ENCODE results near the gene KATNB1.
"Not testable (repeated sequence)": the region's sequence is repeated elsewhere in the genome, so short reads cannot be mapped to it uniquely, and the experiment has no call there.

KATNB1 gene

DNA sequence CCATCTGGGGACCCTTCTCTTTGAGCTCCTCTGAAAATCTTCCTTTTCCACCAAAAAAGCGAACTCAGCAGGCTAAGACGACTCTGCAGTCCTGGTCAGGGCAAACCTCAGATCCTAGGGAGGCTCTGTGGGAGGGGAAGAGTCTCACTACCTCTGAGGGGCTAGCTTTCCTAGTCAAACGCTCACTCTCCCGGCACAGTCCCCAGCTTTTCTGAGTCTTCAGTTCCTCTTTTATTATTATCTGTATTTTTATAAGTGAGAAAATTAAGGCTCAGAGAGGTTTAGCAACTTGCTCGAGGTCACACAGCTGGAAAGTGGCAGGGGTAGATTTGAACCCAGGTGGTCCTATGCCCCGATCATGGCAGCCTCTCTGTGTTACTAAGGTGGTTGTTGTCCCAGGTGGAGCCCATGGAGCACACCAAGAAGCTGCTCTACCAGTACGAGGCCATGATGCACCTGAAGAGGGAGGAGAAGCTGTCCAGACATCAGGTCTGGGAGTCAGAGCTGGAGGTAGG is 9.1 kb upstream of the KATNB1 start:
- DNase-seq (ENCODE audit: low spot score), result no peak

DNA sequence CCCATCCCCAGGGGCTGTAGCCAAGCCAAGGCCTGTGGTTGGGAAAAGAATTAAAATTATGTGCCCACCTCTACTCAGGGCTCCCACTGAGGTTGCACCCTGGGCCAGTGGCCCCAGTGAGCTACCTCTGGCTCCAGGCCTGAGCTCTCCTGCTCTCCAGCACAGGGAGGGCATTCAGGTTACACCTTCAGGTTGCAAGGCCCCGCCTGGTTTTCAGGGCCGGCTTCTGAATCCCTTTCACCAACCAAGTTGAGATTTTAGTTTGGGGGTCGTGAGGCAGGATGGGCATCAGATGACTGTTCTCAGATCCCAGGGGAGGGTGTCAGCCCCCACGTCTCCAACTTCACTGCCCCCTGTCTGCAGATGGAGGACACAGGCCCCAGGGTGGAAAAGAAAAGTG is 8.0 kb upstream of the KATNB1 start:
- DNase-seq (ENCODE audit: low spot score), result no peak

- no peak for DNase-seq (ENCODE audit: low spot score)
Measured at GRCh38 chr16:57728336-57729181, 7.0 kb upstream of the KATNB1 start.

GRCh38 chr16:57729182-57729484 is 6.4 kb upstream of the KATNB1 start:
- DNase-seq (ENCODE audit: low spot score), result no peak

GRCh38 chr16:57729852-57730251 is 5.7 kb upstream of the KATNB1 start:
- not testable (repeated sequence) for DNase-seq (ENCODE audit: low spot score)

DNA sequence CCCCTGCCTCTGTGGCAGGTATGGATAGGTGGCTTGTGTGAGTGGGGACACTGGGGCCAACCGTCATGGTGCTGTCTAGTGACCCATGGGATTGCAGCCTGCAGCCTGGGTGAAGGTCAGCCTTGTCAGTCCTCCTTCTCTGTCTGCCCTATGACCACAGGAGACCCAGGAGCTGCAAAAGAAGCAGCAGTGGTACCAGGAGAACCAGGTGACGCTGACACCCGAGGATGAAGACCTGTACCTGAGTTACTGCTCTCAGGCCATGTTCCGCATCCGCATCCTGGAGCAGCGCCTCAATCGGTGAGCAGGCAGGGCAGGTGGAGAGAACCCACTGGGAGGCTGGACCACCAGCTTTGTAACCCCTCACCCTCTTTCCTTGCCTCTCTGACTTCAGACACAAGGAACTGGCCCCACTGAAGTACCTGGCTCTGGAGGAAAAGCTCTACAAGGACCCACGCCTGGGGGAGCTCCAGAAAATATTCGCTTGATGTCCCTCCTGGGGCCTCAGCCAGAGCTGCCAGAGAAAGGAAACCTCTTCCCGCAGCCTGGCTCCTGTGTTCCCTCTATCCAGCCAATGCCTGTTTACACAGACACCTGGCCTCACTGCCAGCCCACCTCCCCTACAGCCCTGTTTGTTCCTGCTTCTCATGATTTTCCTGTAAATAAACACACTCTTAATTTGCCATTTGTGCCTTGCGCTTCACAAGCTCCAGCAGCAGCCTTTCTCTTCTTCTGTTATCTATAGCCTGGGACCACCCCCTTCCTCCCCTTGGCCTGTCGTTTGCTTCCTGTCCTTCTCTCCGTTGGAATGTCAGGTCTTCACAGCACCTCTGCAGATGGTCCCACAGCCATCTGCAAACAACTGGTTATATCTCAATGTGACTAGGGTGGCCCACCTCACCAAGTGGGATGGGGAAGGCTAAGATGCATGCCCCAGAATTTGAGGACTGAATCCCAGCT is 4.5 kb upstream of the KATNB1 start:
- no peak for DNase-seq (ENCODE audit: low spot score)

DNA sequence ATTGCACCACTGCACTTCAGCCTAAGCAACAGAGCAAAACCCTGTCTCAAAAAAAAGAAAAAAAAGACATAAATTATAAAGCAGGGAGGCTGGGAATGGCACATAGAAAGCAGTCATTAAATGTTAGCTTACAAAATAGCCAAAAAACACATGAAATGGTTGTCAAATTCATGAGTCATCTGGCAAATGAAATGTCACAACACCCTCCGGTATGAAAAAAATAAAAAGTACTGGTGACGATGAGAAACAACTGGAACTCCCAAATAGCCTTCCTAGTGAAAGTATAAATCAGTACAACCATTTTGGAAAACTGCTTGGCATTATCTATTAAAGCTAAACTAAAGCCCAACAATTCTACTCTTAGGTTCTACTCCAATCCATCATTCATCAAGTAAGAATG is 3.5 kb upstream of the KATNB1 start:
- no peak for DNase-seq (ENCODE audit: low spot score)

GRCh38 chr16:57732714-57733113 is 2.9 kb upstream of the KATNB1 start:
- no peak for DNase-seq (ENCODE audit: low spot score)

GRCh38 chr16:57734308-57734924 is 1.2 kb upstream of the KATNB1 start:
- no peak for DNase-seq (ENCODE audit: low spot score)

GRCh38 chr16:57734925-57735754 is 430 bp upstream of the KATNB1 start:
- peak; percentile 98 for DNase-seq (ENCODE audit: low spot score)

DNA sequence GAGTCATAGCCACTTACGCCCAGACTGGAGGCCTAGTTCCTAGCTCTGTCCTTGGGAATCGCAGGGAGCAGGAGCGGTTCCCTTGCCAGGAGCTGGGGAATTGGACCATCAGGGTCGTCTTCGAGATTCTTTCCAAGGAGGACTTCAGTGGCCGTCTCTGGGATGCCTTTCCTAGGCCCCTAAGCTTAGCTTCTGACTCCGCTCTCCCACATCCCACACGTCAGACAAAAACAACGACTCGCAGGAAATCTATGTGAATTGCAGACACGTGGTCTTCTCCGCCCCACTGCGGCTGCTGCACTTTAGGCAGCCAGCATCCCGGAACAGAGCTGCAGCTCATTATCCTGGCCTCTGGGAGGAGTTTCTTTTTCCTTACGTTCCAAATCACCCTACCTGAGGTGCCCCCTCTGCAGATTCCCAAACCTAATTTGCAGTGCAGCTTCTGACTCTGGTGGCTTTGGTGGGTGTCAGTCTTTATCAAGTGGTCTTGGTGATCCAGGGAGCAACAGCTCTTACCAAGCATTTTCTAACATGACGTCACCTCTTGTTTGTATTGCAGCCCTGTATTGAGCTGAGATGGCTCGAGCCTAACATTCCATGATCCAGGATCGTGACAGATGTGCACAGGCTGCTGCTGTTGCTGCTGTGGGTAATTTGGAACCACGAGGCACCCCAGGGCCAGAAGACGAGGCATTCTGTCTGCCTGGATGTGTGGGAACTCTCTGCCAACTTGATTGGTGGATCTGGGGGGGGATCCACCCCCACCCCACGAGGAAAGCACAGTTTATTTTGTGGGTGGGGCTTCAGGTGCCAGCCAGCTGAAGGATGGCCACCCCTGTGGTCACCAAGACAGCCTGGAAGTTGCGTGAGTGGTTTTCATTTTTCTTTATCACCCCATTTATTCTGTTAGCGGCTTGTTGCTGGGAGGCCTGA is 1.1 kb downstream of the KATNB1 start:
- DNase-seq (ENCODE audit: low spot score), result peak; percentile 73

DNA sequence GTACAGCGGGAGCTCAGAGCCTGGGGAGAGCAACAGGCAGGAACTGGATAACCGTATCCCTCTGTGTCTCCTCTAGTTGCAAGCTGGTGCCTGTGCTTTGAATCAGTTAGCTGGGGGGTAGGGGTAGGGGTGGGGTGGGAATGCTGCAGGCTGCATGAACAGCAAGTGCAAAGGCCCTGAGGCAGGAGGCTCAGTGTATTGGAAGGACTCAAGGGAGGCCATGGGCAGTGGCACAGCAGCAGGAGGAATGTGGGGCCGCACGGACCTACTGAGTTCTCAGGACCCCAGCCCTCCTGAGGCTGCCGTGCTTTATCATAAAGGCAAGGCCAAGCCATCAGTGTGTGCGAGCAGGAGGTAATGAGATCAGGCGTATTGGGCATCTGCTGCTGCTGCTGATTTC is 3.3 kb downstream of the KATNB1 start:
- no peak for DNase-seq (ENCODE audit: low spot score)

DNA sequence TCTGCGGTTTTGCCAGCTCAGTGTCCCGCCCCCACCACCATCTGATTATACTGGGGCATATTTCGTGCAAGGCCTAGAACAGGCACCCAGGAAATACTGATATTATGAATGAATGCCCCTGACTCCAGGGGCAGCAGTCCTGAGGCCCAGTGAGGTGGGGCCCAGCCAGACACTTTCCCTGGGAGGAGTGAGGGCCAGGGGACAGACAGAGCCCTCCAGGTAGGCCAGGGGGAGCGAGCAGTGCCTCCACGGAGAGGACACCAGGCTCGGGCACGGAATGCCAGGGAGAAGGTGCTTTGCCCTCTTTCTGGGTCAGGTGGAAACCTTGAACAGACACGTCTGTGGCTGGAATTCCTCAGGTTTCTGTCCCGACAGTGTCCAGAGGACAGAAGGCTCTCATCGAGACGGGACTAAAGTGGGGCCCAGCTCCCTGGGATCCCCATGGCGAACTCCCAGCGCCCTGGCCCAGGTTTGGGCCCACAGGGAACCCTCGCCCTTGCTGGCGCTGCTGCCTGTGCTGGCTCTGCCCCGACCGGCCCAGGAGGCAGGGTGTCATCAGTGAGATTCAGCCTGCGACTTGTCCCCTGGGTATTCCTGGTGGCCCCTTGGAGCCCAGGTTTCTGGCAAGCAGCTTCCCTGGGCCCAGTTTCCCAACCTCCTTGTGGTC is 4.3 kb downstream of the KATNB1 start:
- no peak for DNase-seq (ENCODE audit: low spot score)

- DNase-seq (ENCODE audit: low spot score), result no peak
Measured at GRCh38 chr16:57740423-57741071, 5.0 kb downstream of the KATNB1 start.

DNA sequence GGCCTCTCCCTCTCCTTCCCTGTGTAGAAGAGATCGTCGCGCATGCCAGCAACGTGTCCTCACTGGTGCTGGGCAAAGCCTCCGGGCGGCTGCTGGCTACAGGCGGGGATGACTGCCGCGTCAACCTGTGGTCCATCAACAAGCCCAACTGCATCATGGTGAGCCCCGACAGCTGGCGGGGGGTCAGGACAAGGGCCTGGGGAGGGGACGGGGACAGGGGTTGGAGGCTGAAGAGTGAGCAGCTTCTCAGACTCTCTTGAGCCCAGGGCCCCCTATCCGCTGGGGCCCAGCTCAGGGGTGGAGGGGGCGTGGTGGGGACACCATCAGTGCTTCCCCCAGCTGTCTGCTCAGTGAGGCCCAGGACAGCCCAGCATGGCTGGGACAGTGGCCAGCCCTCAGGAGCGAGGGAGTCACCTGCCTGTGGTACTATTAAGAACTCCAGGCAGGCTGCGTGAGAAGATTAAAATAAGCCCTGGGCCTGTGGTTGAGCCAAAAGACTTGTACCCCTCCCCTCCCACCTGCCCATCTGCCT is 6.2 kb downstream of the KATNB1 start:
- no peak for DNase-seq (ENCODE audit: low spot score)

- DNase-seq (ENCODE audit: low spot score), result no peak
Measured at GRCh38 chr16:57742543-57742942, 7.0 kb downstream of the KATNB1 start.

DNA sequence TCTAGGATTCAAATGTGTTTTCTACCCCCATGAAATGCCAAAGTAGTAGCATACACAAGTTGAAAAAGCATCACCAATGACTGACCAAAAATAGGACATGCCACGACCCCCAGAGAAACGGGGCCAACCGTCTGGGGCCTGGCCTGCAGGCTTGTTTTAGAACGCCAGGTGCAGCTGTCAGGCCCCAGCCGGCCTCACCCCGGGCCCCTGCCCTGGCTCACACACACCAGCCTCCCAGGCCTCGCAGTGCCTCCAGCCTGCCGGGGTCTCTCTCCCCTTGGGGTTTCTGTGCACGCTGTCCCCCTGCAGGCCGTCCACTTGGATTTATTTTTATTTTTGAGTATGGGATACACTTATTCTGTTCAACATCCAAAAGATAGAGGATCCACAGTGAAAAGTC is 7.9 kb downstream of the KATNB1 start:
- DNase-seq (ENCODE audit: low spot score), result no peak

- no peak for DNase-seq (ENCODE audit: low spot score)
Measured at GRCh38 chr16:57743886-57744641, 8.5 kb downstream of the KATNB1 start.

GRCh38 chr16:57744642-57744903 is 9.0 kb downstream of the KATNB1 start:
- DNase-seq (ENCODE audit: low spot score), result no peak

Measured in HuH-7 (cell line).